IMR-90 (cell line): Measurements from ENCODE around the gene PILRA. TPM values are rescaled to one million over a fixed set of nuclear protein-coding genes. Genes with fewer than 3 reads are reported as not detected.

Experiments used
- ATAC-seq: fragments of 200-7000 bp; cut with Tn5 transposase; 2 replicates; pipeline ENCODE4 v1.9.1; 2020; ENCODE audit warnings: low read depth, mild to moderate bottlenecking, moderate library complexity
- BruUV-seq: library from RNA; stranded (reverse); fragments of 400-500 nt; replicated peaks from 2 replicates; lab custom pipeline; 2021; lab: Mats Ljungman, UMichigan
- CTCF ChIA-PET: fragments of 300-600 bp; formaldehyde crosslinking; extraction: SDS; loops from one replicate; lab custom pipeline; 2021; ENCODE audit warnings: antibody characterized with exemption; lab: Yijun Ruan, JAX
- POLR2A ChIA-PET: fragments of 300-600 bp; sonication (Branson Sonifier 250); formaldehyde crosslinking; loops from one replicate; lab custom pipeline; 2022; ENCODE audit warnings: antibody characterized with exemption; ENCODE audit not compliant: unreplicated experiment; lab: Charles Lee
- DNase-seq: peaks from one replicate; pipeline ENCODE4 v3.0.0; 2013
- H2AFZ ChIP-seq: replicated peaks from 2 replicates; pipeline ENCODE3; 2013; ENCODE audit warnings: low read length, mild to moderate bottlenecking; ENCODE audit not compliant: poor library complexity
- H2AK5ac ChIP-seq: 2 replicates; pipeline ENCODE4 v1.6.1; 2013; ENCODE audit warnings: low read depth, low read length, inconsistent platforms
- H2AK9ac ChIP-seq: replicated peaks from 2 replicates; pipeline ENCODE3; 2013; ENCODE audit warnings: mild to moderate bottlenecking, low read depth, low read length, moderate library complexity; ENCODE audit not compliant: poor library complexity
- H2BK120ac ChIP-seq: 2 replicates; pipeline ENCODE4 v1.6.1; 2013; ENCODE audit warnings: low read depth, low read length, inconsistent platforms
- H2BK15ac ChIP-seq: 3 replicates; pipeline ENCODE4 v1.6.1; 2013; ENCODE audit warnings: low read depth, low read length, inconsistent platforms
- H2BK20ac ChIP-seq: 2 replicates; pipeline ENCODE4 v1.6.1; 2013; ENCODE audit warnings: low read depth, mild to moderate bottlenecking, inconsistent platforms, low read length, moderate library complexity
- H2BK5ac ChIP-seq: 2 replicates; pipeline ENCODE4 v1.6.1; 2013; ENCODE audit warnings: mild to moderate bottlenecking, low read depth, low read length, inconsistent platforms; ENCODE audit not compliant: poor library complexity, severe bottlenecking
- H3K14ac ChIP-seq: replicated peaks from 2 replicates; pipeline ENCODE4 v1.6.1; 2013; ENCODE audit warnings: low read depth, low read length, inconsistent platforms
- H3K18ac ChIP-seq: 2 replicates; pipeline ENCODE4 v1.6.1; 2013; ENCODE audit warnings: low read depth, low read length, control low read depth
- H3K23ac ChIP-seq: 2 replicates; pipeline ENCODE4 v1.6.1; 2013; ENCODE audit warnings: low read depth, low read length, inconsistent platforms
- H3K27ac ChIP-seq: 2 replicates; pipeline ENCODE4 v1.5.1; 2013; ENCODE audit warnings: mild to moderate bottlenecking, control low read depth, low read length; ENCODE audit not compliant: insufficient read depth
- H3K27me3 ChIP-seq: 2 replicates; pipeline ENCODE4 v1.6.1; 2013; ENCODE audit warnings: low read length; ENCODE audit not compliant: control insufficient read depth, insufficient read depth
- H3K36me3 ChIP-seq: 2 replicates; pipeline ENCODE4 v1.6.1; 2013; ENCODE audit warnings: low read length, mixed read lengths; ENCODE audit not compliant: control insufficient read depth, insufficient read depth
- H3K4ac ChIP-seq: 2 replicates; pipeline ENCODE4 v1.6.1; 2013; ENCODE audit warnings: low read depth, low read length, inconsistent platforms
- H3K4me1 ChIP-seq: 2 replicates; pipeline ENCODE4 v1.6.1; 2013; ENCODE audit warnings: low read length, mixed read lengths; ENCODE audit not compliant: control insufficient read depth, insufficient read depth
- H3K4me2 ChIP-seq: 2 replicates; pipeline ENCODE4 v1.6.1; 2013; ENCODE audit warnings: low read depth, mild to moderate bottlenecking, control low read depth, low read length, moderate library complexity
- H3K4me3 ChIP-seq: 2 replicates; pipeline ENCODE4 v1.5.1; 2013; ENCODE audit warnings: low read depth, mild to moderate bottlenecking, control low read depth, low read length, moderate library complexity; ENCODE audit not compliant: insufficient read depth
- H3K56ac ChIP-seq: 2 replicates; pipeline ENCODE4 v1.6.1; 2013; ENCODE audit warnings: low read length, inconsistent platforms; ENCODE audit not compliant: insufficient read depth; ENCODE audit errors: extremely low read depth
- H3K79me1 ChIP-seq, 2 experiments: 2 replicates each; pipeline ENCODE4 v1.6.1; 2013; ENCODE audit warnings: low read length in 2 of 2, inconsistent platforms in 1 of 2, low read depth in 1 of 2
- H3K9ac ChIP-seq: 2 replicates; pipeline ENCODE4 v1.6.1; 2013; ENCODE audit warnings: low read depth, low read length, control low read depth
- H3K9me1 ChIP-seq: 2 replicates; pipeline ENCODE4 v1.6.1; 2013; ENCODE audit warnings: low read length, inconsistent platforms; ENCODE audit not compliant: insufficient read depth
- H3K9me3 ChIP-seq: 2 replicates; pipeline ENCODE4 v1.6.1; 2013; ENCODE audit warnings: low read length; ENCODE audit not compliant: control insufficient read depth, insufficient read depth
- H4K20me1 ChIP-seq: 2 replicates; pipeline ENCODE4 v1.6.1; 2013; ENCODE audit warnings: low read length, inconsistent platforms; ENCODE audit not compliant: insufficient read depth
- H4K5ac ChIP-seq: 2 replicates; pipeline ENCODE4 v1.6.1; 2013; ENCODE audit warnings: mild to moderate bottlenecking, low read depth, low read length, control low read depth
- H4K8ac ChIP-seq, 2 experiments: 2 replicates each; pipeline ENCODE4 v1.6.1; 2013; ENCODE audit warnings: low read depth in 2 of 2, low read length in 2 of 2, control low read depth in 1 of 2, inconsistent platforms in 1 of 2
- H4K91ac ChIP-seq: 2 replicates; pipeline ENCODE4 v1.6.1; 2013; ENCODE audit warnings: low read depth, low read length, inconsistent platforms; ENCODE audit not compliant: insufficient read depth
- BHLHE40 ChIP-seq: fragments of 150-350 bp; IDR thresholded peaks from 2 replicates; pipeline ENCODE4 v1.6.1; 2016; ENCODE audit warnings: mild to moderate bottlenecking, low read depth, low read length
- CEBPB ChIP-seq: IDR thresholded peaks from 2 replicates; pipeline ENCODE4 v1.6.1; 2012; ENCODE audit warnings: low read depth, low read length, improper control_type of control experiment
- CHD1 ChIP-seq: IDR thresholded peaks from 2 replicates; pipeline ENCODE4 v1.6.1; 2012; ENCODE audit warnings: low read depth, low read length, improper control_type of control experiment
- FOS ChIP-seq: fragments of 150-350 bp; IDR thresholded peaks from 2 replicates; pipeline ENCODE4 v1.6.1; 2016; ENCODE audit warnings: low read depth, low read length
- MAFK ChIP-seq: IDR thresholded peaks from 2 replicates; pipeline ENCODE4 v1.6.1; 2012; ENCODE audit warnings: low read depth, low read length, improper control_type of control experiment
- MAZ ChIP-seq: IDR thresholded peaks from 2 replicates; pipeline ENCODE4 v1.6.1; 2012; ENCODE audit warnings: low read depth, mild to moderate bottlenecking, low read length, improper control_type of control experiment, moderate library complexity, borderline replicate concordance
- MXI1 ChIP-seq: IDR thresholded peaks from 2 replicates; pipeline ENCODE4 v1.6.1; 2012; ENCODE audit warnings: low read depth, mild to moderate bottlenecking, low read length, moderate library complexity, borderline replicate concordance
- POLR2A ChIP-seq: IDR thresholded peaks from 2 replicates; pipeline ENCODE4 v1.6.1; 2012; ENCODE audit warnings: mild to moderate bottlenecking, low read depth, low read length
- RCOR1 ChIP-seq: IDR thresholded peaks from 2 replicates; pipeline ENCODE4 v1.6.1; 2012; ENCODE audit warnings: mild to moderate bottlenecking, low read length, improper control_type of control experiment; ENCODE audit not compliant: insufficient replicate concordance
- RFX5 ChIP-seq: IDR thresholded peaks from 2 replicates; pipeline ENCODE4 v1.8.0; 2012; ENCODE audit warnings: low read depth, mild to moderate bottlenecking, low read length, moderate library complexity
- SMC3 ChIP-seq: fragments of 150-350 bp; IDR thresholded peaks from 2 replicates; pipeline ENCODE4 v1.6.1; 2016; ENCODE audit warnings: low read depth, mild to moderate bottlenecking, antibody characterized with exemption, low read length, moderate library complexity
- WGBS, 2 experiments: methylation state at CpG; one replicate each; pipeline versions ENCODE4 v1.1.5 to v1.1.7; 2013; ENCODE audit warnings: missing lambda C conversion rate in 2 of 2; ENCODE audit not compliant: insufficient read length in 1 of 2; ENCODE audit errors: extremely low coverage in 2 of 2; 5-methylcytosine and 5-hydroxymethylcytosine counted together
- dilution Hi-C: fragments of 300-500 bp; cut with HindIII; formaldehyde crosslinking; loops from one replicate; pipeline ENCODE4 v1.14.3; 2018; ENCODE audit warnings: low sequenced_read_pairs; ENCODE audit not compliant: unreplicated experiment
- in situ Hi-C: fragments of 300-500 bp; cut with MboI; formaldehyde crosslinking; loops from 3 replicates; pipeline ENCODE4 v1.14.3; 2019; ENCODE audit warnings: low sequenced_read_pairs, inconsistent platforms, mixed read lengths
- intact Hi-C: fragments of 100-400 bp; cut with micrococcal nuclease; formaldehyde crosslinking; loops from 2 replicates; pipeline ENCODE4 v1.10.0; 2022
- polyA plus RNA-seq, 3 experiments: library from polyadenylated mRNA; depleted of rRNA; stranded (reverse); fragments of >200 nt; gene quantifications; 2 replicates each; pipeline ENCODE4 v1.2.3, GENCODE V29; 2012; ENCODE audit warnings: low replicate concordance in 1 of 3
- total RNA-seq: library from RNA; depleted of rRNA; stranded (reverse); fragments of >200 nt; gene quantifications from 2 replicates; pipeline ENCODE4 v1.2.3, GENCODE V29; 2012
- TF ChIP-seq, protein P1 (sequence below): fragments of 150-350 bp; IDR thresholded peaks from 2 replicates; pipeline ENCODE4 v1.6.1; 2016; ENCODE audit warnings: low read depth, mild to moderate bottlenecking, low read length, moderate library complexity, borderline replicate concordance
- TF ChIP-seq, protein P2 (sequence below): conservative IDR thresholded peaks from 2 replicates; pipeline ENCODE4 v1.5.1; 2012; ENCODE audit warnings: mild to moderate bottlenecking, low read depth, low read length, improper control_type of control experiment
- TF ChIP-seq, protein P3 (sequence below): fragments of 150-350 bp; IDR thresholded peaks from 2 replicates; pipeline ENCODE4 v1.6.1; 2017; ENCODE audit warnings: mild to moderate bottlenecking, antibody characterized with exemption, low read length, low read depth

The PILRA gene
- total and polyA plus RNA-seq, 2 of the 4 experiments (the other 2 are of a cell fraction), result 0.56 TPM; not detected in 1

DNA sequence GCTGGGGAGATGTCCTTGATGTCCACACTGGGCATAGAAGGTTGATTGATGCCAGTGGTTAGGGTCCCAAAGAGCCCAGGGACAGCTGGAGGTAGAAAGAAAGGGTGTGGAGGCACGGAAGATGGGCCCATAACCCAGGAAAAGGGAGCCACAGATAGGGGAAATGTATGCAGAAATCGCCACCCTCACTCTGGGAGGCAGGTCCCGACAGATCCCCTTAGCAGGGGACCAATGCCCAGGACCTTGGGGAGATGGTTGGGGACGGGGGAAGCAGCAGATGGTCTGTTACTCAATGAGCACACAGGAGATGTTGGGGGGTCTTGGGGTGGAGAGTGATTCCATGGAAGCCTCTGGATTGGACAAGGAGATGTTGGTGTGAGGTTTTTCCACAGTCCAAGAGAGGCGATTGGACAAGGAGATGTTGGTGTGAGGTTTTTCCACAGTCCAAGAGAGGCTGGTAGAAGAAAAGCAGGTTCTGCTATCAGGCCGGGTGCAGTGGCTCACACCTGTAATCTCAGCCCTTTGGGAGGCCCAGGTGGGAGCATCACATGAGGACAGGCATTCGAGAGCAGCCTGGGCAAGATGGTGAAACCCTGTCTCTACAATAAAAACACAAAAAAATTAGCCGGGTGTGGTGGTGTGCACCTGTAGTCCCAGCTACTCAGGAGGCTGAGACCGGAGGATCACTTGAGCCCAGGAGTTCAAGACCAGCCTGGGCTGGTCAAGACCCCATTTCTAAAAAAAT, 70.0 kb downstream of the PILRA start:
- peak overlapping the region; percentile 73 for H3K14ac ChIP-seq
- TF ChIP-seq CHD1 (no peak), RFX5 (no peak), MAFK (no peak), POLR2A (no peak), MAZ (no peak), MXI1 (no peak), BHLHE40 (no peak), RCOR1 (no peak), CEBPB (no peak), FOS (no peak), SMC3 (no peak)
- TF ChIP-seq, protein P1, sequence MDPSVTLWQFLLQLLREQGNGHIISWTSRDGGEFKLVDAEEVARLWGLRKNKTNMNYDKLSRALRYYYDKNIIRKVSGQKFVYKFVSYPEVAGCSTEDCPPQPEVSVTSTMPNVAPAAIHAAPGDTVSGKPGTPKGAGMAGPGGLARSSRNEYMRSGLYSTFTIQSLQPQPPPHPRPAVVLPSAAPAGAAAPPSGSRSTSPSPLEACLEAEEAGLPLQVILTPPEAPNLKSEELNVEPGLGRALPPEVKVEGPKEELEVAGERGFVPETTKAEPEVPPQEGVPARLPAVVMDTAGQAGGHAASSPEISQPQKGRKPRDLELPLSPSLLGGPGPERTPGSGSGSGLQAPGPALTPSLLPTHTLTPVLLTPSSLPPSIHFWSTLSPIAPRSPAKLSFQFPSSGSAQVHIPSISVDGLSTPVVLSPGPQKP, result no peak
- TF ChIP-seq, protein P2, sequence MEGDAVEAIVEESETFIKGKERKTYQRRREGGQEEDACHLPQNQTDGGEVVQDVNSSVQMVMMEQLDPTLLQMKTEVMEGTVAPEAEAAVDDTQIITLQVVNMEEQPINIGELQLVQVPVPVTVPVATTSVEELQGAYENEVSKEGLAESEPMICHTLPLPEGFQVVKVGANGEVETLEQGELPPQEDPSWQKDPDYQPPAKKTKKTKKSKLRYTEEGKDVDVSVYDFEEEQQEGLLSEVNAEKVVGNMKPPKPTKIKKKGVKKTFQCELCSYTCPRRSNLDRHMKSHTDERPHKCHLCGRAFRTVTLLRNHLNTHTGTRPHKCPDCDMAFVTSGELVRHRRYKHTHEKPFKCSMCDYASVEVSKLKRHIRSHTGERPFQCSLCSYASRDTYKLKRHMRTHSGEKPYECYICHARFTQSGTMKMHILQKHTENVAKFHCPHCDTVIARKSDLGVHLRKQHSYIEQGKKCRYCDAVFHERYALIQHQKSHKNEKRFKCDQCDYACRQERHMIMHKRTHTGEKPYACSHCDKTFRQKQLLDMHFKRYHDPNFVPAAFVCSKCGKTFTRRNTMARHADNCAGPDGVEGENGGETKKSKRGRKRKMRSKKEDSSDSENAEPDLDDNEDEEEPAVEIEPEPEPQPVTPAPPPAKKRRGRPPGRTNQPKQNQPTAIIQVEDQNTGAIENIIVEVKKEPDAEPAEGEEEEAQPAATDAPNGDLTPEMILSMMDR, result no peak
- TF ChIP-seq, protein P3, sequence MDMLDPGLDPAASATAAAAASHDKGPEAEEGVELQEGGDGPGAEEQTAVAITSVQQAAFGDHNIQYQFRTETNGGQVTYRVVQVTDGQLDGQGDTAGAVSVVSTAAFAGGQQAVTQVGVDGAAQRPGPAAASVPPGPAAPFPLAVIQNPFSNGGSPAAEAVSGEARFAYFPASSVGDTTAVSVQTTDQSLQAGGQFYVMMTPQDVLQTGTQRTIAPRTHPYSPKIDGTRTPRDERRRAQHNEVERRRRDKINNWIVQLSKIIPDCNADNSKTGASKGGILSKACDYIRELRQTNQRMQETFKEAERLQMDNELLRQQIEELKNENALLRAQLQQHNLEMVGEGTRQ, result no peak
- BruUV-seq, result no TSS peak
- H3K9me1 ChIP-seq, result peaks cover 30% of the 10 kb centered on the region
- dilution Hi-C loops, result no loop called here
- H2BK5ac ChIP-seq, result no peak overlapping the region
- ATAC-seq, result no peak
- ChIA-PET POLR2A (interaction anchor here (1.4 kb wide), 1 partner anchor 12 kb away, joined by 3 read pairs; no protein-coding TSS in a partner anchor), CTCF (no interaction called here)
- peak overlapping the region; percentile 90 for H2AK5ac ChIP-seq
- H2AK9ac ChIP-seq, result peak overlapping the region; percentile 12
- peak overlapping the region; percentile 5; the same call in 1 of the 2 replicates for H3K18ac ChIP-seq
- H3K4ac ChIP-seq, result peak overlapping the region; percentile 58
- no peak overlapping the region for H3K56ac ChIP-seq
- intact Hi-C loops, result no loop called here
- H3K23ac ChIP-seq, result peak overlapping the region; percentile 56; the same call in 1 of the 2 replicates
- no peaks in the 10 kb centered on the region for H3K36me3 ChIP-seq
- no peak overlapping the region for H3K4me2 ChIP-seq
- no peak overlapping the region for H3K27ac ChIP-seq
- H3K79me1 ChIP-seq, result peaks cover 0 to 10% of the 10 kb centered on the region in 2 experiments; a peak in 2 of 4 replicates
- in situ Hi-C loops, result loop anchor here (25.0 kb wide), 1 partner anchor 669 kb away; no protein-coding TSS in a partner anchor
- WGBS, 2 experiments, result 92% methylated on average over 2 of the region's 9 CpGs; no CpG with 5 or more reads in 1 of the 2 experiments
- peak overlapping the region; percentile 66; the same call in 1 of the 2 replicates for H4K91ac ChIP-seq
- H2BK15ac ChIP-seq, result peak overlapping the region; percentile 74; the same call in 2 of the 3 replicates
- peak overlapping the region; percentile 83 for H4K5ac ChIP-seq
- H4K20me1 ChIP-seq, result no peaks in the 10 kb centered on the region
- H3K27me3 ChIP-seq, result no peaks in the 10 kb centered on the region
- peaks cover 27% of the 10 kb centered on the region for H3K4me1 ChIP-seq
- no peak overlapping the region for H2AFZ ChIP-seq
- H2BK120ac ChIP-seq, result peak overlapping the region; percentile 74
- H3K9me3 ChIP-seq, result no peaks in the 10 kb centered on the region
- no peak overlapping the region for H3K4me3 ChIP-seq
- DNase-seq, result no peak
- H2BK20ac ChIP-seq, result peak overlapping the region; percentile 37
- peak overlapping the region in 1 of 2 experiments; percentile 92; a peak in 2 of 4 replicates for H4K8ac ChIP-seq
- no peak overlapping the region for H3K9ac ChIP-seq
